Renal pelvis (tissue), 4 donors: ENCODE results near the gene CEP152. TPM values are rescaled to one million over a fixed set of nuclear protein-coding genes. Genes with fewer than 3 reads are reported as not detected.

Source experiments
- DNase-seq: peaks from one replicate; pipeline ENCODE4 v3.0.0-alpha.2; 2013
- polyA plus RNA-seq, 3 donors: library from polyadenylated mRNA; unstranded; fragments of 120-200 nt; gene quantifications; one replicate each; pipeline ENCODE4 v1.2.1, GENCODE V29; 2013; ENCODE audit not compliant: insufficient read length in 3 of 3

CEP152 gene
- polyA plus RNA-seq, 3 donors = 6.3 to 11.0 (median 9.7) TPM

GRCh38 chr15:48777645-48778330 lies 33.1 kb downstream of the CEP152 start:
- no peak for DNase-seq

DNA sequence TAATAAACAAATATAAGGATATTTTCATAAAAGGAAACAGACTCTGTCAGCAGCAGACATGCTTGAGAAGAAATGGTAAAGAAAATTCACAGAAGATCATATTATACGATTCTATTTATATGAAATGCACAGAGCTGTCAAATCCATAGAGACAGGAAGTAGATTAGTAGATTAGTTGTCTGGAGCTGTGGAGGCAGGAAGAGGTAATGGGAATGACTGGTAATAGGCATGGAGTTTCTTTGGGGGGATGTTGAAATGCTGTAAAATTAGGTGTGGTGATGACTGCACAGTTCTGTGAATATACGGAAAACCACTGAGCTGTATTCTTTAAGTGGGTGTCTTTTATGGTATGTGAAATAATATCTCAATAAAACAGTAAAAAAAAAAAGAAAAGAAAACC lies 35.3 kb downstream of the CEP152 start:
- DNase-seq = no peak

- no peak for DNase-seq
Measured at GRCh38 chr15:48774484-48774883, 36.4 kb downstream of the CEP152 start.

DNA sequence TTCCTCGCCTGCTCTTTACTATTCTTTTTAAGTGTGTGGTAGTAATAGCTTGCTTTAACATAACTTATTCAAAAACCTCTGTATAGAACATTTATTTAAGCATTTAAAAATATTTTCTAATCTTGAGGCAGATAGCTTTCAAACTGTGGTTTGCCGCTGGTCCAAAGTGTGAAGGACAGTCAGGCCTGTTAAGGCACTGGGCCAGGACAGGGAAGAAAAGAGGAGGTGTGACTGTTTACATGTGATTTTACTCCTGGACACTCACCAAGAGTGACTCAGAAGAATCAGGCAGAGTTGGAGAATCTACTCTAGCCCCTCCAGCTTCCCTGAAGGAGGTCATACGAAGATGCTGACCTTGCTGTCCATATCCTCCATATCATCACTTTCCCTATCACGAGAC lies 44.7 kb downstream of the CEP152 start:
- DNase-seq = no peak

DNA sequence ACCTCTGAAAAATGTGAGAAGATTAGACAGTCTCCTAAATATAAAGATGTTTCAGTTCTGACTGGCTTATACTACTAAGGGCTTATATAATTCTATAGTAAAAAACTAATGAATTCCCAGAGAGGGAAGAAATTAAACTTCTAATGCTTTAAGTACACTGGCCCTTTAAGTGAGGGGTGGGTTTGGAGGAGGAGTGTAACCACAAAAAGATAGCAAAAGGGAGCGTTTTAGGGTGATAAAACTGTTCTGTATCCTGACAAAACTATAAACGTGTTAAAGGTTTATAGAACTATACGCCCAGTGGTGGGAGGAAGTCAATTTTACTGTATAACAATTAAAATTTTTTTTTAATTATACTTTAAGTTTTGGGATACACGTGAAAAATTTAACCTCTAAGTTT lies 45.8 kb downstream of the CEP152 start:
- DNase-seq = no peak

DNA sequence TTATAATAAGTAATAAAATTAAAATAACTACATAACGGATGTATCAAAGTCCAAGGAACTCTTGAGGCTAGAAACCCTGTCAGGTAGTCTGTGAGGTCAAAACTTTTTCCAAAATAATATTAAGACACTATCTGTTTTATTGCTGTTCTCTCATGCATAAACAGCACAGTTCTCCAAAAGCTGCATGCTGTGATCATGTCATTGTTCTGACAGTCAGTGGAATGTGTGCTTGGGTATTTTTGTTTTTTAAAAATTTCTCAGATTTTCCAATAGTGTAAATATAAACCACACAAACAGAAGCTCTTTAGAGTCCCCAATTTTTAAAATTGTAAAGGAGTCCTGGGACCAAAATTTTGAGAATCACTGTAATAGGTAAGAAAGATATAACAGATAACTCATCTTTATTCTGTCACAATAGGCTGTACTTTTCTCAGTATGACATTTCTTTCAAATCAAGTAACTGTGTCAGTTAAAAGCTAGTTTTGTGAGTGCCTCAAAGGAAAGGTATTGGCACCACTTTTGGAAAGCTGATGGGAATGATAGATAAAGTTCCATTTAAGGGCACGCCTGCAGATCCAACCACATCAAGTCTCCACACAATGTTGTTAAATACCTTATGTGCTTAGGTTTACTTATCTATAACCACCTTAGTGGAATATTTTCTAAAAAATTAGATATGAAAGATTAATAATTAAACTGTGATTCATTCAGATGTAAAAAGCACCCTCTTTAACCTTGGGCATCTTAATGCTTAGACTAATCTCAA lies 49.3 kb downstream of the CEP152 start:
- no peak for DNase-seq

GRCh38 chr15:48759921-48760320 lies 50.9 kb downstream of the CEP152 start:
- no peak for DNase-seq

DNA sequence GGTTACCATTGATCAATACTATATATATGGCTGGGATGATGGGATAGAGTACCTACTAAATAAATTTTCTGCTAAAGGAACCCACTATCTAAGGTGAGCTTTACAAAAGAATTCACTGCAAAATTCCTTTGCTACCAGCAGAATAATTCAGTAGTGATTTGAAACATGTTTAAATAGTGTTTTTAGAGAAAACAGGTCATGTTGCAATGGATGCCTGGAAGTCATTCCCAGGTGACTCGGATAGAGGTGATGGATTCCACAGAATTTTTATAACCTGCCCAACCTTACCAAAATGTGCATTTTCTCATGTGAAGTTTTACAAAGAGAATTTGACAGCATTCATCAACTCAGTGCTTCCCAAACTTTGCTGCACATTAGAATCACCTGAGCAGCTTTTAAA lies 53.2 kb downstream of the CEP152 start:
- DNase-seq = no peak

DNA sequence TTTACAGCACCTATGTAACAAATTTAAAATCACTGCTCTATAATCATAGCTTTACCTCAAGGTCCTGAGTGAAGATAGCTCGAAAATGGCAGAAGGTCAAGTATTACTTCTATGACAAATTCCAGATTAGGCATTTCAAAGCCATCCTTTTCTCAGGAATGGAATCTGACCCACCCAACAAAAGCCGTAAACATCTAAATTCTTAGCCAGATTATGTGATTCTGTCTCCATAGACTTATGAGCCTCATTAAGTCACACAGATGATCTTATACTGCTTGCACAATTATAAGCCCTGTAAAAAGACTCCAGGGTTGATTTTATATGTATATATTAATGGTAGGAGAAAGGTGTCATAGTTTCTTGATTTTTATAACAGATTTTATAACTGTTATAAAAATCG lies 56.9 kb downstream of the CEP152 start:
- no peak for DNase-seq

GRCh38 chr15:48751595-48751994 lies 59.3 kb downstream of the CEP152 start:
- no peak for DNase-seq

GRCh38 chr15:48748535-48748934 lies 62.3 kb downstream of the CEP152 start:
- DNase-seq = no peak

- DNase-seq = no peak
Measured at GRCh38 chr15:48733615-48734014, 77.3 kb downstream of the CEP152 start.

- no peak for DNase-seq
Measured at GRCh38 chr15:48730506-48730905, 80.4 kb downstream of the CEP152 start.

- no peak for DNase-seq
Measured at GRCh38 chr15:48723969-48724368, 86.9 kb downstream of the CEP152 start.

DNA sequence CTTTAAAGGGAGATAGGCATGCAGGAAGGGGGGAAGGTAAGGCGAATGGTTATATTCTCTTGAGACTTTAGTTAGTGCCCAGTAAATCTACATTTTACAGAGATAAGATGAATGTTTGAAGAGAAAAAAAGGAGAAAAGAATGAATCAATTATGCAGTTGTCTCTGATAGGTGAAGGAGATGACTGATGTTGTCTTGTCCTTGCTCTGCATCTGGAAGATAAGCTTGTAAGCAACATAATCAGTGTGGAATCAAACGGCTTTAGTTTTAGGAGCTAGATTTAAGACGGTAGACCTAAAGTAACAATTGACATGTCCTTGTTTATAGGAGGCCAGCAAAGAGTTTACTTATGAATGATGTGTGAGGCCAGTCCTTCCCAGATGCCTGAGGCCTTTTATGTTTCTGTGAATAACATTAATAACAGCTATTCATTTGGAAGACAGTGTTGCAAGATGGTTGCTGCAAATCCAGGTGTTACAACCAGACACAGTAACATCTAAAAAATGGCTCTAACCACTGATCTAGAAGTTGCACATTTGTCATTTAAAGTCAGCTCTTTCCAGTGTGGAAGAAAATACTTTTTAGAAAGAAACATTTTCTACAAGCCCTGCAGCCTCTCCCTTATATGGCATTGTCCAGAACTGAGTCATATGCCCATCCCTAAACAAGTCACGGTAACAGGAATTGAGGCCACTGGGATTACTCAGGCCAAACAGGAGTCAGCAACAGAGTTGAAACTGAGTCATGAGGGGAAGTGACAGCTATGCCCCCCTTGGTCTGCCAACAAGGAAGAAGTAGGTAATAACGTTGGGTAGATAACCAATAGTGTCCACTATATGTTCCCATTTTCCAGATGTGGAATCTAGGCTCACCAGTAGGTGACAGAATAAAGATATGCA lies 87.9 kb downstream of the CEP152 start:
- no peak for DNase-seq

GRCh38 chr15:48721061-48721810 lies 89.6 kb downstream of the CEP152 start:
- no peak for DNase-seq

- no peak for DNase-seq
Measured at GRCh38 chr15:48720646-48721045, 90.2 kb downstream of the CEP152 start.

DNA sequence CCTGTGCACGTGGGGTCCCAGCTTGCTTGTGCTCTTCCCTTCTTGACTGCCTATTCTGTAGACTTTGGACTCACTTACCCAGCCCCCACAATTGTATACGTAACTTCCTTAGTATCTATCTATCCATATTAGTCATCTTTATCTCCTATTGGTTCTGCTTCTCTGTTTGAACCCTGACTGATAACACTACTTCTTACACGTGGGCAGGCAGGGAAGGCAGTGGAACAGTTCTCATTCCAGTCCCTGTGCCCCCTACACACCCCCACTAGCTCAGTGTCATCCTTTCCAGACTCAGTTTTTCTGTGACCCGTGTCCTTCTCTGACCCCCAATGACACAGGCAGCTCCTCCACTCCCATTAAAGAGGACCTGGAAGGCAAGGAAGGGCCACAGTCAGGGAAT lies 91.2 kb downstream of the CEP152 start:
- no peak for DNase-seq

DNA sequence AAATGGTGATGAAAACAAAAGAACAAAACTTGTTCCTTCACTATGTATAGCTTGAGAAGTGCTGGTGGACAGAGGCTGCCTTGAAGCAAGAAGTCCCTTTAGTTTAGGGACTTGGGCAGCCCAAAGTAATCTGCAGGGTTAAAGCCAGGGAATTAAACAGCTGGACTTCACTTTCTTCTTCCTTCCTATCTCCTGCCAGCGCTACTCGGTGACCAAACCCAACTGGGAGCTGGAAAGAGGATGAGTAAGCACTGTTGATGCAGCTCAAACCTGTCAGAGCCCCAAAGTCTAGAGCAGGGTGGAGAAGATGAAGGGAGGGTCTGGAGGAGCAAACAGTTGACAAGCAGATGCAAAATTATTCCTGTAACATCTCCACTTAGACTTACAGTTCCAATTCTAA lies 92.2 kb downstream of the CEP152 start:
- no peak for DNase-seq

GRCh38 chr15:48717458-48717857 lies 93.4 kb downstream of the CEP152 start:
- no peak for DNase-seq

DNA sequence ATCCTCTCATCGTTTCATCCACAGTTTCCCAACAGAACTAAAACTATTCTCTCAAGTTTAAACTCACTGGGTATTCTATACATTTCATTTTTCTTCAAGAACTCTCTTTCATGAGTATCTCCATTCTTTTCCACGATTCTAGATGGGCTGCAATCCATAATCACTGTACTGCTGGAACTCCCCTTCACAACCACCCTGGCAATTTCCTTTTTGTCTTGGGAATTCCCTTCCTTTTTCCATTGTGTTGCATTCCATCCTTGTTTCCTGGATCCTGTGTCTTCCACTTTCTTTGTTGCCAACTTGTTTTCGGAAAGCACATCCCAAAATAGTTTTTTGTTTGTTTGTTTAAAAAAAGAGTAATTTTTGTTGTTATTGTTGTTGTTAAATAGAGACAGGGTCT lies 98.3 kb downstream of the CEP152 start:
- no peak for DNase-seq

DNA sequence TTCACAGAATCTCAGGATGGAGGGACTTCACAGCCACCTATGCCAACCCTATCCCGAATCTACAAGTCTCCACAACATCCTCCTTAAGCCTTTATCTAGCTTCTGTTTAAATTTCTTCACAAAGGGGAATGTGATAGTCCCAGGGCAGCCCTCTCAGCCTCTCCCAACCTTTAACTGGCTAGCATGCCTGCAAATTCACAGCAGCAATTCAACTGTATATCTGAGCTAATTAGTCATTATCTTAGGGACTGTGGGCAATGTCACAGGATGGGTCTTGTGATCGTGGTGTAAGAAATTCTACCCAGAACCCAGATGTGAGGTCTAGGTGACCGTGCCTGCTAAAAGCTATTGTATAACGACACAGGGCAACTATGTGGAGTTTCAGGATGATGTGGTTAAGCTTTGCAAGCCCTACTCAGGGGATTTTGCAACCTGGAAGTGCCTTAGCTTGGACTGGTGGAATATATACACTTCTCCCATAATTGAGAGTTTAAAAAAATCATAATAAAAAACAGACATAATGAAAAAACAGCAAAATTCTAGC lies 99.8 kb downstream of the CEP152 start:
- DNase-seq = no peak
